Measurements from ENCODE around the gene SLC25A24. TPM values are rescaled to one million over a fixed set of nuclear protein-coding genes. Genes with fewer than 3 reads are reported as not detected.
A peak's percentile ranks its signal among the peaks of the same experiment; 100 is the strongest.
"Not testable (repeated sequence)": the region's sequence is repeated elsewhere in the genome, so short reads cannot be mapped to it uniquely, and the experiment has no call there.

SLC25A24 gene
- total and polyA plus RNA-seq, 2 donors, result 18.2 to 71.3 TPM

DNA sequence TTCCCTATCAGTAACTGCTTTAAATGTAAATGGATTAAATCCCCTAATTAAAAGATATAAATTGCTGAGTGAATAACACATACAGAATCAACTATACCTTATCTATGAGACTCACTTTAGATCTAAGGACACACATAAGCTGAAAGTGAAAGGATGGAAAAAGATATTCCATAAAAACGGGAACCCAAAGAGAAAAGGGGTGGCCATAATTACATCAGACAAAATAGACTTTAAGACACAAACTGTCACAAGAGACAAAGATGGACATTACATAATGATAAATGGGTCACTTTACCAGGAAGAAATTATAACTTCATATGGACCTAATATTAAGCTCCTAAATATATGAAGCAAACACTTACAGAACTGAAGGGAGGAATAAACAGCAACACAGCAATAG is 59.2 kb downstream of the SLC25A24 start:
- H3K36me3 ChIP-seq (ENCODE audit: insufficient read depth), result peaks cover 2% of the 10 kb centered on the region
- no peak for DNase-seq (ENCODE audit: extremely low spot score)
- no peak overlapping the region for H3K27ac ChIP-seq (ENCODE audit: low read depth)
- WGBS, result 97% methylated on average over 1 of the region's 1 CpG
- H3K4me3 ChIP-seq (ENCODE audit: low read depth, low read length), result no peak overlapping the region
- H3K4me1 ChIP-seq (ENCODE audit: insufficient read depth), result no peaks in the 10 kb centered on the region

DNA sequence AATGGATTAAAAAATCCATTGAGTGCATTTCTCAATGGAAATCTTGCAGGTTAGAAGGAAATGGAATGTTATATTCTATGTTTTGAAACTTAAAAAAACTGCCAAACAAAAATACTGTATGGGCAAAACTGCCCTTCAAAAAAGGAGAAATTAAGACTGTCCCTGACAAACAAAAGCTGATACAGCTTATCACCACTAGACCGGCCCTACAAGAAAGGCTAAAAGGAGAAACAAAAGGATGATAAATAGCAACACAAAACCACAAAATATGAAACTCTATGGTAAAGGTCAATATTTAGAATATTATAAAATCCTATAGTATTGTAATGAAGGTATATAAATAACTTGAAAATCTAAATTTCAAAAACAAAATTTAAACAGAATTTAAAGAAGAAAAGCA is 60.0 kb downstream of the SLC25A24 start:
- Histone ChIP-seq H3K4me1 (ENCODE audit: insufficient read depth) (no peaks in the 10 kb centered on the region), H3K27ac (ENCODE audit: low read depth) (no peak overlapping the region), H3K36me3 (ENCODE audit: insufficient read depth) (peaks cover 2% of the 10 kb centered on the region), H3K4me3 (ENCODE audit: low read depth, low read length) (no peak overlapping the region)
- 89% methylated on average over 1 of the region's 1 CpG for WGBS
- no peak for DNase-seq (ENCODE audit: extremely low spot score)

- not testable (repeated sequence) for H3K36me3 ChIP-seq (ENCODE audit: insufficient read depth); DNase-seq (ENCODE audit: extremely low spot score); H3K4me1 ChIP-seq (ENCODE audit: insufficient read depth); H3K27ac ChIP-seq (ENCODE audit: low read depth); H3K4me3 ChIP-seq (ENCODE audit: low read depth, low read length)
- 97% methylated on average over 8 of the region's 8 CpGs for WGBS
Observed at GRCh38 chr1:108139555-108139954, 60.6 kb downstream of the SLC25A24 start.

DNA sequence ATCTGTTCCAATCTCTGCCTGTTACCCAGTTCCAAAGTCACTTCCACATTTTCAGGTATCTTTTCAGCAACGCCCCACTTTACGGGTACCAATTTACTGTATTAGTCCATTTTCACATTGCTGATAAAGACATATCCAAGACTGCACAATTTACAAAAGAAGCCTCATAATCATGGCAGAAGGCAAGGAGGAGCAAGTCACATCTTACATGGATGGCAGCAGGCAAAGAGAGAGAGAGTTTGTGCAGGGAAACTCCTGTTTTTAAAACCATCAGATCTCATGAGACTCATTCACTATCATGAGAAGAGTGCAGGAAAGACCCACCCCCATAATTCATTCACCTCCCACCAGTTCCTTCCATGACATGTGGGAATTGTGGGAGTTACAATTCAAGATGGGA is 67.0 kb downstream of the SLC25A24 start:
- WGBS, result 98% methylated on average over 2 of the region's 2 CpGs
- H3K36me3 ChIP-seq (ENCODE audit: insufficient read depth); H3K4me1 ChIP-seq (ENCODE audit: insufficient read depth): not testable (repeated sequence)

DNA sequence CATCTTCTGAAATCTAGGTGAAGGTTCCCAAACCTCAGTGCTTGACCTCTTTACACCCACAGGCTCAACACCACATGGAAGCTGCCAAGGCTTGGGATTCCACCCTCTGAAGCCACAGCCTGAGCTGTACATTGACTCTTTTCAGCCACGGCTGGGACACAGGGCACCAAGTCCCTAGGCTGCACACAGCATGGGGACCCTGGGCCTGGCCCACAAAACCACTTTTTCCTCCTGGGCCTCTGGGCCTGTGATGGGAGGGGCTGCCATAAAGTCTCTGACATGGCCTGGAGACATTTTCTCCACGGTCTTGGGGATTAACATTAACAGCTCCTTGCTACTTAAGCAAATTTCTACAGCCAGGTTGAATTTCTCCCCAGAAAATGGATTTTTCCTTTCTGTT is 67.8 kb downstream of the SLC25A24 start:
- DNase-seq (ENCODE audit: extremely low spot score); H3K27ac ChIP-seq (ENCODE audit: low read depth); H3K36me3 ChIP-seq (ENCODE audit: insufficient read depth); H3K4me1 ChIP-seq (ENCODE audit: insufficient read depth); H3K4me3 ChIP-seq (ENCODE audit: low read depth, low read length): not testable (repeated sequence)
- 95% methylated on average over 2 of the region's 2 CpGs for WGBS

More for the DNA sequence above, 67.0 kb downstream of the SLC25A24 start:
- not testable (repeated sequence) for H3K4me3 ChIP-seq (ENCODE audit: low read depth, low read length); DNase-seq (ENCODE audit: extremely low spot score); H3K27ac ChIP-seq (ENCODE audit: low read depth)

DNA sequence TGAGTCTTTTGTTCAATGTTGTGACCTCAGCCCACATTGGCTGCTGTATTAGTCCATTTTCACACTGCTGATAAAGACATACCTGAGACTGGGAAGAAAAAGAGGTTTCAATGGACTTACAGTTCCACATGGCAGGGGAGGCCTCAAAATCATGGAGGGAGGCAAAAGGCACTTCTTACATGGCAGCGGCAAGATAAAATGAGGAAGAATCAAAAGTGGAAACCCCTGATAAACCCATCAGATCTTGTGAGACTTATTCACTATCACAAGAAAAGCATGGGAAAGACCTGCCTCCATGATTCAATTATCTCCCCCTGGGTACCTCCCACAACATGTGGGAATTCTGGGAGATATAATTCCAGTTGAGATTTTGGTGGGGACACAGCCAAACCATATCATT is 68.9 kb downstream of the SLC25A24 start:
- not testable (repeated sequence) for DNase-seq (ENCODE audit: extremely low spot score); H3K4me3 ChIP-seq (ENCODE audit: low read depth, low read length); H3K4me1 ChIP-seq (ENCODE audit: insufficient read depth); H3K36me3 ChIP-seq (ENCODE audit: insufficient read depth); H3K27ac ChIP-seq (ENCODE audit: low read depth)
- 97% methylated on average over 1 of the region's 1 CpG for WGBS

DNA sequence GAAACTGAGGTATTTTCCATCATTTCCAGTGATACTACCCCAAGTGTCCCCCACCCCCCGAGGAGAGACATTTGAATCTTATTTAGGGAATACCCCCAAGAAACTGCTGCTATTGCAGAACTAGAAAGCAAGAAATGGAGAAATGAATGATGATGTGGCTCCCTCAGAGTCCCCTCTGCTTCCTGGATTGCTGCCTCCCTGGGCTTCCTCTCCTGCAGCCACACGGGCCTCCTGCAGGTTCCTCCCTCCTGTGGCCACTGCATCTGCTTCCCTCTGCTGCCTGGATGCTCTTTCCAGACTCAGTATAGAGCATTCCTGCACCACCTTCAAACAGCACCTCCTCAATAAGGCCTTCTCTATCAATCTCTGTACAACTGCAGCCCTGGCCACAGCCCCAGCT is 69.3 kb downstream of the SLC25A24 start:
- DNase-seq (ENCODE audit: extremely low spot score), result no peak
- Histone ChIP-seq H3K36me3 (ENCODE audit: insufficient read depth) (no peaks in the 10 kb centered on the region), H3K4me3 (ENCODE audit: low read depth, low read length) (no peak overlapping the region), H3K27ac (ENCODE audit: low read depth) (no peak overlapping the region), H3K4me1 (ENCODE audit: insufficient read depth) (no peaks in the 10 kb centered on the region)
- 70% methylated on average over 2 of the region's 2 CpGs for WGBS

- Histone ChIP-seq H3K4me1 (ENCODE audit: insufficient read depth) (no peaks in the 10 kb centered on the region), H3K36me3 (ENCODE audit: insufficient read depth) (no peaks in the 10 kb centered on the region), H3K27ac (ENCODE audit: low read depth) (no peak overlapping the region), H3K4me3 (ENCODE audit: low read depth, low read length) (no peak overlapping the region)
- DNase-seq (ENCODE audit: extremely low spot score), result no peak
- WGBS, result 80% methylated on average over 4 of the region's 4 CpGs
Observed at GRCh38 chr1:108129999-108130398, 70.1 kb downstream of the SLC25A24 start.

- no peaks in the 10 kb centered on the region for H3K4me1 ChIP-seq (ENCODE audit: insufficient read depth)
- H3K36me3 ChIP-seq (ENCODE audit: insufficient read depth), result no peaks in the 10 kb centered on the region
- H3K4me3 ChIP-seq (ENCODE audit: low read depth, low read length), result no peak overlapping the region
- 11% methylated on average over 7 of the region's 7 CpGs for WGBS
- peak; percentile 58 for DNase-seq (ENCODE audit: extremely low spot score)
- H3K27ac ChIP-seq (ENCODE audit: low read depth), result no peak overlapping the region
Observed at GRCh38 chr1:108125312-108126138, 74.6 kb downstream of the SLC25A24 start.

- no peaks in the 10 kb centered on the region for H3K4me1 ChIP-seq (ENCODE audit: insufficient read depth)
- no peaks in the 10 kb centered on the region for H3K36me3 ChIP-seq (ENCODE audit: insufficient read depth)
- 74% methylated on average over 12 of the region's 12 CpGs for WGBS
- no peak for DNase-seq (ENCODE audit: extremely low spot score)
- H3K4me3 ChIP-seq (ENCODE audit: low read depth, low read length), result no peak overlapping the region
- no peak overlapping the region for H3K27ac ChIP-seq (ENCODE audit: low read depth)
Observed at GRCh38 chr1:108124622-108125311, 75.4 kb downstream of the SLC25A24 start.

DNA sequence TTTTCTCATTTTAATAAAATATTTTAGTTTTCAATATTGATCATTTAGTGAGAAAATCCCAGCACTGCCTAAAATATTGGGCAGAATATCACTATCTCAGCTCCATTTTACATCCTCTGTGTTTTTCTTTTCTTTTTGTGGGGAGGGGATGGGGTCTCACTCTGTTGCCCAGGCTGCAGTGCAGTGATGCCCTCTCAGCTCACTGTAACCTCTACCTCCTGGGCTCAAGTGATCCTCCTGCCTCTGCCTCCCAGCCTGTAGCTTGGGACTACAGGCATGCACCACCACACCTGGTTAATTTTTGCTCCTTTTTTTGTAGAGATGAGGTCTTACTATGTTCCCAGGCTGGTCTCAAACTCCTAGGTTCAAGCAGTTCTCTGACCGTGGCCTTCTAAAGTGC is 76.1 kb downstream of the SLC25A24 start:
- Histone ChIP-seq H3K4me3 (ENCODE audit: low read depth, low read length) (no peak overlapping the region), H3K4me1 (ENCODE audit: insufficient read depth) (no peaks in the 10 kb centered on the region), H3K36me3 (ENCODE audit: insufficient read depth) (no peaks in the 10 kb centered on the region), H3K27ac (ENCODE audit: low read depth) (no peak overlapping the region)
- WGBS, result 91% methylated on average over 1 of the region's 1 CpG
- no peak for DNase-seq (ENCODE audit: extremely low spot score)

- DNase-seq (ENCODE audit: extremely low spot score), result no peak
- no peaks in the 10 kb centered on the region for H3K4me1 ChIP-seq (ENCODE audit: insufficient read depth)
- WGBS, result 70% methylated on average over 33 of the region's 36 CpGs
- no peak overlapping the region for H3K4me3 ChIP-seq (ENCODE audit: low read depth, low read length)
- no peak overlapping the region for H3K27ac ChIP-seq (ENCODE audit: low read depth)
- no peaks in the 10 kb centered on the region for H3K36me3 ChIP-seq (ENCODE audit: insufficient read depth)
Observed at GRCh38 chr1:108121358-108122143, 78.6 kb downstream of the SLC25A24 start.

DNA sequence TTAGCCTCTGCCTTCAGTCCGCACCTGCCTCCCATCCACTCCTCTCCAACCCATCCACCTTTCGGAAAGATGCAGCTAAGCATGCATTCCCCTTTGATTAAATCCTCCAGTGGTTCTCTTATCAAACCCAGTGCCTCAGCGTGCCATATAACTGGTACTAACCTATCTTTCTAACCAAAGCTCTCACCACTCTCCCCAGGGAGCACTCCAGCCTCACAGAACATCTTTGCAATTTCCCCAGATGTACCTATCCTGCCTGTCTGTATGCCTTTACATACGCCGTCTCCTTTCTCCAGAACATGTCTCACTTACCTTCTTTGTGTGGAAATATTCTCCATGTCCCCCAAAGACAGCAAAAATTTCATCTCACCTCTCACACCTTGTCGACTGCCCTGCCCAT is 80.0 kb downstream of the SLC25A24 start:
- Histone ChIP-seq H3K4me3 (ENCODE audit: low read depth, low read length) (no peak overlapping the region), H3K4me1 (ENCODE audit: insufficient read depth) (no peaks in the 10 kb centered on the region), H3K36me3 (ENCODE audit: insufficient read depth) (no peaks in the 10 kb centered on the region), H3K27ac (ENCODE audit: low read depth) (no peak overlapping the region)
- DNase-seq (ENCODE audit: extremely low spot score), result no peak
- WGBS, result 92% methylated on average over 6 of the region's 6 CpGs

Data from urinary bladder (tissue), 4 donors.